Endodermal cell (in vitro differentiated cells): ENCODE measurements around the gene SCARB2. TPM values are rescaled to one million over a fixed set of nuclear protein-coding genes. Genes with fewer than 3 reads are reported as not detected.

Source experiments
- DNase-seq: peaks from one replicate; pipeline ENCODE4 v3.0.0-alpha.2; 2017
- H3K27ac ChIP-seq: 2 replicates; pipeline ENCODE4 v1.5.1; 2013; ENCODE audit warnings: mild to moderate bottlenecking, low read depth, low read length, moderate library complexity
- H3K27me3 ChIP-seq: 2 replicates; pipeline ENCODE4 v1.6.1; 2013; ENCODE audit warnings: mild to moderate bottlenecking, low read length, moderate library complexity; ENCODE audit not compliant: insufficient read depth, control insufficient read depth, poor library complexity, severe bottlenecking
- H3K36me3 ChIP-seq: 2 replicates; pipeline ENCODE4 v1.7.0; 2013; ENCODE audit warnings: mild to moderate bottlenecking, low read length, moderate library complexity; ENCODE audit not compliant: control insufficient read depth, insufficient read depth
- H3K4me1 ChIP-seq: one replicate; pipeline ENCODE4 v1.7.0; 2013; ENCODE audit warnings: low read length; ENCODE audit not compliant: control insufficient read depth, insufficient read depth
- H3K4me3 ChIP-seq: 2 replicates; pipeline ENCODE4 v1.5.1; 2013; ENCODE audit warnings: mild to moderate bottlenecking, low read length, moderate library complexity
- H3K9ac ChIP-seq: 2 replicates; pipeline ENCODE4 v1.6.1; 2013; ENCODE audit warnings: mild to moderate bottlenecking, low read length, moderate library complexity; ENCODE audit not compliant: poor library complexity, severe bottlenecking; ENCODE audit errors: extremely low read depth
- H3K9me3 ChIP-seq: 2 replicates; pipeline ENCODE4 v1.6.1; 2013; ENCODE audit warnings: mild to moderate bottlenecking, low read length, moderate library complexity; ENCODE audit not compliant: control insufficient read depth
- H3K27ac Mint-ChIP-seq: 2 replicates; pipeline ENCODE4 v1.8.0; 2020; ENCODE audit warnings: mixed read lengths
- H3K27me3 Mint-ChIP-seq: 2 replicates; pipeline ENCODE4 v1.8.0; 2021; ENCODE audit warnings: mild to moderate bottlenecking, mixed read lengths; ENCODE audit not compliant: insufficient read depth
- H3K36me3 Mint-ChIP-seq: 2 replicates; pipeline ENCODE4 v1.8.0; 2020; ENCODE audit warnings: low read depth, mixed read lengths
- H3K4me1 Mint-ChIP-seq: 2 replicates; pipeline ENCODE4 v1.8.0; 2020; ENCODE audit warnings: mixed read lengths
- H3K4me3 Mint-ChIP-seq: 2 replicates; pipeline ENCODE4 v1.8.0; 2020; ENCODE audit warnings: mild to moderate bottlenecking, moderate library complexity, mixed read lengths
- H3K9me3 Mint-ChIP-seq: 2 replicates; pipeline ENCODE4 v1.8.0; 2020; ENCODE audit warnings: mild to moderate bottlenecking, mixed read lengths
- WGBS, 2 experiments: methylation state at CpG; one replicate each; pipeline versions ENCODE4 v1.1.5 to v1.1.7; 2013; ENCODE audit warnings: missing lambda C conversion rate in 2 of 2, mixed read lengths in 1 of 2; ENCODE audit not compliant: insufficient coverage in 1 of 2, insufficient read length in 1 of 2; 5-methylcytosine and 5-hydroxymethylcytosine counted together
- total RNA-seq, 2 donors: library from RNA; stranded (reverse); fragmentation: NEBNext Ultra II Directional in 1 of 2; extraction: Animal tissue kit (Norgen Biotek cat#: 25700) in 1 of 2; gene quantifications; 2 replicates in 1 of 2; 3 replicates in 1 of 2; pipeline ENCODE4 v1.2.1, GENCODE V29; 2021
- TF ChIP-seq, protein P1 (sequence below): fragments of 200-600 bp; sonication (generic); conservative IDR thresholded peaks from 2 replicates; pipeline ENCODE4 v1.5.0; 2021; ENCODE audit warnings: antibody characterized with exemption, mild to moderate bottlenecking

The SCARB2 gene
- total RNA-seq, 2 donors from 2014 or later = 45.8 to 78.5 TPM

DNA sequence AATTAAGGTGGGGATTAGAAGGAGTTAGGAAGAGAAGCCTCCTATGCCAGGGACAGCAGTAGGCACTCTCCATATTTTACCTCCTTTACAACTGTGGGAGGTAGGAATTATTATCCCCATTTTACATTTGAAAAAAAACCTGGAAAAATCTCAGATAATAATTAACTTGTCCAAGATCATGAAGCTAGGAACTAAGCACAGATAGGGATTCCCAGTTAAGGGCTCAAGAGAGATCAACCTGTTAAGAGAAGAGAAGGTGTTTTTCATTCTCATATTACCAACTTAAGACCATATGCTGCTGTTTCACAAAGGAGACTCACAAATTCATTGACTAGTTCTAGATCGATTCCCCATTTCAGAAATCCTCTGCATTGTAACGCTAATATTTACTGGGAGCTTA is 21.8 kb upstream of the SCARB2 start:
- TF ChIP-seq, protein P1, sequence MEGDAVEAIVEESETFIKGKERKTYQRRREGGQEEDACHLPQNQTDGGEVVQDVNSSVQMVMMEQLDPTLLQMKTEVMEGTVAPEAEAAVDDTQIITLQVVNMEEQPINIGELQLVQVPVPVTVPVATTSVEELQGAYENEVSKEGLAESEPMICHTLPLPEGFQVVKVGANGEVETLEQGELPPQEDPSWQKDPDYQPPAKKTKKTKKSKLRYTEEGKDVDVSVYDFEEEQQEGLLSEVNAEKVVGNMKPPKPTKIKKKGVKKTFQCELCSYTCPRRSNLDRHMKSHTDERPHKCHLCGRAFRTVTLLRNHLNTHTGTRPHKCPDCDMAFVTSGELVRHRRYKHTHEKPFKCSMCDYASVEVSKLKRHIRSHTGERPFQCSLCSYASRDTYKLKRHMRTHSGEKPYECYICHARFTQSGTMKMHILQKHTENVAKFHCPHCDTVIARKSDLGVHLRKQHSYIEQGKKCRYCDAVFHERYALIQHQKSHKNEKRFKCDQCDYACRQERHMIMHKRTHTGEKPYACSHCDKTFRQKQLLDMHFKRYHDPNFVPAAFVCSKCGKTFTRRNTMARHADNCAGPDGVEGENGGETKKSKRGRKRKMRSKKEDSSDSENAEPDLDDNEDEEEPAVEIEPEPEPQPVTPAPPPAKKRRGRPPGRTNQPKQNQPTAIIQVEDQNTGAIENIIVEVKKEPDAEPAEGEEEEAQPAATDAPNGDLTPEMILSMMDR = no peak
- H3K9me3 Mint-ChIP-seq = peaks cover 17% of the 10 kb centered on the region
- Histone ChIP-seq H3K36me3 (no peaks in the 10 kb centered on the region), H3K4me3 (no peak overlapping the region), H3K27ac (no peak overlapping the region), H3K27me3 (no peaks in the 10 kb centered on the region), H3K9ac (no peak overlapping the region), H3K9me3 (peaks cover 9% of the 10 kb centered on the region), H3K4me1 (no peaks in the 10 kb centered on the region)
- WGBS, 2 experiments = 80 to 93% methylated on average over 1 to 2 of the region's 2 CpGs
- DNase-seq = no peak
- H3K27me3 Mint-ChIP-seq = peaks cover 3% of the 10 kb centered on the region
- no peak overlapping the region for H3K27ac Mint-ChIP-seq
- no peaks in the 10 kb centered on the region for H3K36me3 Mint-ChIP-seq
- H3K4me1 Mint-ChIP-seq = peaks cover 21% of the 10 kb centered on the region
- no peak overlapping the region for H3K4me3 Mint-ChIP-seq

DNA sequence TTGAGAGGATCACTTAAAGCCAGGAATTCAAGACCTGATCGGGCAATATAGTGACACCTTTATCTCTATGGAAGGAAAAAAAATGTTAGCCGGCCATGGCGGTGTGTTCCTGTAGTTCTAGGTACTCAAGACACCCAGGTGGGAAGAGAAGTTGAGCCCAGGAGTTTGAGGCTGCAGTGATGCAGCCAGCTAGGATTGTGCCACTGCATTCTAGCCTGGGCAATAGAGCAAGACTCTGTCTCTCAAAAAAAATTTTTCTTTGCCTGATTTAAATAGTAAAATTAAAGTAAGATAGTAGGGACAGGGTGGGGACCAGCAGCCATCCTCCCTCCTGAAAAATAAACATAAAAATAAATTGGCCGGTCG is 21.0 kb upstream of the SCARB2 start:
- no peak overlapping the region for H3K4me3 ChIP-seq
- TF ChIP-seq, protein P1 = no peak
- 95 to 100% methylated on average over 4 to 5 of the region's 5 CpGs for WGBS, 2 experiments

DNA sequence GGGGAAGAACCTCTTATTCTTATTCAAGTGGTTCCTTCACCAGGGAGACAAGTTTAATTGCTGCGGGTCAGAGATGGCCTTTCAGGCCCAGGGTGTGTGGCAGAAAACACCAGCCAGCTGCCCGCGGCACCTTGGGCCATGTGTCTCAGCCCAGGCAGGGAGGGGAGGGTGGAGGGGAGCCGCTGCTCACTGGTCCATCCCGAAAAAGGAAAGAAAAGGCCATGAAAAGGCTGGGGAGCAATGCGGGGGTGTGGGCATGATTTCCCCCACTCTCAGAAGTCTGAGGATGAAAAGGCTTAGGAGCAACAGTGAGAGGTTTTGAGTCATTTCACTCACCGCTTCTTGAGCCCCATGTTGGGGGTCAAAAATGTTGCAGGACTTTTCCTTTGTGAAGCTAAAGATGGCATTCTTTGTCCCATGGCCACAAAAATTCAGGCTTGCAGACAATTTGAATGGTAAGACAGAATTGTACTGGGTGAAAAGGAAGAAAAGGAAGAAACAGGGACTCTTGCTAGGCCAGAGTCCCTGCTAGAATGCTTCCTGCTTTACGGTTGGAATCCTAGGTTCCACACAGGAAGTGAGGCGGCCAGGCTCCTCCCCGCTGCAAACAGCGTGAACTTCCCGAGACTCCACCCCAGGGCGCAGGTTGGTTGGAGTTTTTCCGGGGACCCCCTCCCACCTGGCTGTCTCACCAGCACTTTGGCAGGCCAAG is 20.5 kb upstream of the SCARB2 start:
- Mint-ChIP-seq H3K4me3 (peak overlapping the region; percentile 50), H3K9me3 (peaks cover 16% of the 10 kb centered on the region), H3K27me3 (no peaks in the 10 kb centered on the region), H3K36me3 (peaks cover 3% of the 10 kb centered on the region), H3K4me1 (peaks cover 21% of the 10 kb centered on the region), H3K27ac (no peak overlapping the region)
- TF ChIP-seq, protein P1 = no peak
- no peaks in the 10 kb centered on the region for H3K36me3 ChIP-seq
- no peak overlapping the region for H3K4me3 ChIP-seq
- no peaks in the 10 kb centered on the region for H3K4me1 ChIP-seq
- H3K27me3 ChIP-seq = no peaks in the 10 kb centered on the region
- no peak overlapping the region for H3K9ac ChIP-seq
- peak overlapping the region; percentile 81 for H3K27ac ChIP-seq
- DNase-seq = peak; percentile 84
- 80 to 82% methylated on average over 10 to 14 of the region's 14 CpGs for WGBS, 2 experiments
- no peaks in the 10 kb centered on the region for H3K9me3 ChIP-seq

More for the DNA sequence above, 21.0 kb upstream of the SCARB2 start:
- peaks cover 2% of the 10 kb centered on the region for H3K9me3 ChIP-seq
- H3K4me1 ChIP-seq = no peaks in the 10 kb centered on the region
- no peak overlapping the region for H3K27ac ChIP-seq
- Mint-ChIP-seq H3K36me3 (peaks cover under 1% of the 10 kb centered on the region), H3K4me1 (peaks cover 21% of the 10 kb centered on the region), H3K4me3 (peak overlapping the region; percentile 50), H3K27ac (no peak overlapping the region), H3K9me3 (peaks cover 11% of the 10 kb centered on the region), H3K27me3 (no peaks in the 10 kb centered on the region)
- H3K36me3 ChIP-seq = no peaks in the 10 kb centered on the region
- H3K9ac ChIP-seq = no peak overlapping the region
- H3K27me3 ChIP-seq = no peaks in the 10 kb centered on the region
- DNase-seq = no peak
